Adrenal gland (tissue), 12 donors: Measurements from ENCODE around the gene THPO. TPM values are rescaled to one million over a fixed set of nuclear protein-coding genes. Genes with fewer than 3 reads are reported as not detected.

Experiments used
- DNase-seq, 7 donors: peaks; one replicate each; pipeline ENCODE4 v3.0.0-alpha.2; 2019 to 2020
- H3K27ac ChIP-seq, 5 donors: fragments of 200-600 bp; sonication (generic) in 4 of 5; 1 replicate in 3 of 5; 2 replicates in 2 of 5; pipeline versions ENCODE4 v1.5.1 to v1.8.0; 2016 to 2020; ENCODE audit warnings: mild to moderate bottlenecking in 1 of 5
- H3K27me3 ChIP-seq: fragments of 200-600 bp; 2 replicates; pipeline ENCODE4 v1.8.0; 2021
- H3K36me3 ChIP-seq, 2 donors: fragments of 200-600 bp; replicated peaks in 1 of 2; 1 replicate in 1 of 2; 2 replicates in 1 of 2; pipeline versions ENCODE4 v1.5.1 to v1.8.0; 2018 to 2022
- H3K4me1 ChIP-seq, 2 donors: fragments of 200-600 bp; replicated peaks in 1 of 2; 1 replicate in 1 of 2; 2 replicates in 1 of 2; pipeline versions ENCODE4 v1.5.1 to v1.8.0; 2018 to 2021
- H3K4me3 ChIP-seq, 4 donors: fragments of 200-600 bp; sonication (generic) in 3 of 4; one replicate each; pipeline ENCODE4 v1.5.1; 2016 to 2018
- H3K9me3 ChIP-seq, 3 donors: fragments of 200-600 bp; sonication (generic) in 1 of 3; replicated peaks in 1 of 3; 1 replicate in 2 of 3; 2 replicates in 1 of 3; pipeline versions ENCODE4 v1.5.1 to v1.8.0; 2016 to 2021
- POLR2A ChIP-seq, 2 donors: fragments of 450-650 bp; IDR thresholded peaks; one replicate each; pipeline ENCODE4 v1.6.1; 2017; ENCODE audit warnings: antibody characterized with exemption in 2 of 2, mild to moderate bottlenecking in 2 of 2, moderate library complexity in 1 of 2
- WGBS, 4 donors: extraction: QIAGEN DNeasy Blood & Tissue Kit in 2 of 4; methylation state at CpG; one replicate each; pipeline versions ENCODE4 v1.1.5 to v1.1.7; 2013 to 2017; 5-methylcytosine and 5-hydroxymethylcytosine counted together
- intact Hi-C, 2 donors: fragments of 100-400 bp; cut with DNase I; formaldehyde crosslinking; loops; one replicate each; pipeline versions ENCODE4 v1.14.1 to v1.15.0; 2022 to 2023
- polyA plus RNA-seq, 3 donors: library from polyadenylated mRNA; stranded (reverse); fragments of 200-250 nt in 2 of 3; fragments of 350-450 nt in 1 of 3; fragmentation: Illumina TruSeq in 1 of 3; extraction: RNeasy Lipid Tissue Mini Kit (QIAGEN cat#74804) in 1 of 3; gene quantifications; one replicate each; pipeline ENCODE4 v1.2.3, GENCODE V29; 2013 to 2014
- total RNA-seq, 9 donors: library from RNA; depleted of rRNA in 4 of 9; stranded (reverse); fragments of >200 nt in 4 of 9; fragments of 120-200 nt in 1 of 9; fragmentation: NEBNext Ultra II Directional in 1 of 9; extraction: Animal tissue kit (Norgen Biotek cat#: 25700) in 1 of 9; gene quantifications; one replicate each; pipeline versions ENCODE4 v1.1.0 to v1.2.4, GENCODE V29; 2013 to 2023
- TF ChIP-seq, protein P1 (sequence below), 6 experiments: fragments of 450-650 bp in 4 of 6; fragments of 200-600 bp in 2 of 6; sonication (generic) in 1 of 6; IDR thresholded peaks; 1 replicate in 5 of 6; 2 replicates in 1 of 6; pipeline versions ENCODE4 v1.5.1 to v1.8.0; 2016 to 2021; ENCODE audit warnings: antibody characterized with exemption in 6 of 6, mild to moderate bottlenecking in 2 of 6, moderate library complexity in 1 of 6
- donor health status: healthy with polysubstance abuse.
- donor health status: Bipolar disorder and iron deficiency.
- donor health status: DM: yes; HTN: yes; CAD: no.
- donor health status: DM: no; HTN: no; CAD: no.
- donor health status: DM: no; HTN: no; CAD: no.
- donor health status: DM: yes; HTN: yes; CAD: no.

Gene THPO
- total and polyA plus RNA-seq, 12 donors = 0.11 to 5.3 (median 2.2) TPM; not detected in 3

DNA sequence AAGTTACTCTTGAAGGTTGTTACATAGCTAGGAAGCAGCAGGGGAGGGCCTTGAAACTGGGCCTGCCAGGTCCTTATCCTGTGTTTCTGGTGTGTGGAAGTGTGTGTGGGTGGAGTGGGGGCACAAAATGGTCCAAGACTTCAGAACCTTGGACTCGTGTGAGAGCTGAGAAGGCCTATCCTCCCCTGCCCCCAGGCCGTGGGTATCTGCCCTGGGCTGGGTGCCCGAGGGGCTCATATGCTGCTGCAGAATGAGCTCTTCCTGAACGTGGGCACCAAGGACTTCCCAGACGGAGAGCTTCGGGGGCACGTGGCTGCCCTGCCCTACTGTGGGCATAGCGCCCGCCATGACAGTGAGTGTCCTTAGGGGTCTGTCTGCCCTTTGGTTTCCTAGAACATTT lies 6.3 kb upstream of the THPO start:
- Histone ChIP-seq H3K9me3 (no peaks in the 10 kb centered on the region), H3K27ac (no peak overlapping the region), H3K4me1 (peaks cover 8 to 11% of the 10 kb centered on the region in 2 donors), H3K4me3 (no peak overlapping the region), H3K27me3 (peaks cover 8% of the 10 kb centered on the region), H3K36me3 (no peaks in the 10 kb centered on the region)
- 85 to 100% (median 89%) methylated on average over 1 to 9 of the region's 9 CpGs for WGBS, 4 donors
- DNase-seq = no peak
- intact Hi-C loops = no loop called here
- TF ChIP-seq POLR2A (IDR thresholded peaks at IDR 0.05) = no peak
- TF ChIP-seq, protein P1, sequence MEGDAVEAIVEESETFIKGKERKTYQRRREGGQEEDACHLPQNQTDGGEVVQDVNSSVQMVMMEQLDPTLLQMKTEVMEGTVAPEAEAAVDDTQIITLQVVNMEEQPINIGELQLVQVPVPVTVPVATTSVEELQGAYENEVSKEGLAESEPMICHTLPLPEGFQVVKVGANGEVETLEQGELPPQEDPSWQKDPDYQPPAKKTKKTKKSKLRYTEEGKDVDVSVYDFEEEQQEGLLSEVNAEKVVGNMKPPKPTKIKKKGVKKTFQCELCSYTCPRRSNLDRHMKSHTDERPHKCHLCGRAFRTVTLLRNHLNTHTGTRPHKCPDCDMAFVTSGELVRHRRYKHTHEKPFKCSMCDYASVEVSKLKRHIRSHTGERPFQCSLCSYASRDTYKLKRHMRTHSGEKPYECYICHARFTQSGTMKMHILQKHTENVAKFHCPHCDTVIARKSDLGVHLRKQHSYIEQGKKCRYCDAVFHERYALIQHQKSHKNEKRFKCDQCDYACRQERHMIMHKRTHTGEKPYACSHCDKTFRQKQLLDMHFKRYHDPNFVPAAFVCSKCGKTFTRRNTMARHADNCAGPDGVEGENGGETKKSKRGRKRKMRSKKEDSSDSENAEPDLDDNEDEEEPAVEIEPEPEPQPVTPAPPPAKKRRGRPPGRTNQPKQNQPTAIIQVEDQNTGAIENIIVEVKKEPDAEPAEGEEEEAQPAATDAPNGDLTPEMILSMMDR (IDR thresholded peaks at IDR 0.05) = no peak

DNA sequence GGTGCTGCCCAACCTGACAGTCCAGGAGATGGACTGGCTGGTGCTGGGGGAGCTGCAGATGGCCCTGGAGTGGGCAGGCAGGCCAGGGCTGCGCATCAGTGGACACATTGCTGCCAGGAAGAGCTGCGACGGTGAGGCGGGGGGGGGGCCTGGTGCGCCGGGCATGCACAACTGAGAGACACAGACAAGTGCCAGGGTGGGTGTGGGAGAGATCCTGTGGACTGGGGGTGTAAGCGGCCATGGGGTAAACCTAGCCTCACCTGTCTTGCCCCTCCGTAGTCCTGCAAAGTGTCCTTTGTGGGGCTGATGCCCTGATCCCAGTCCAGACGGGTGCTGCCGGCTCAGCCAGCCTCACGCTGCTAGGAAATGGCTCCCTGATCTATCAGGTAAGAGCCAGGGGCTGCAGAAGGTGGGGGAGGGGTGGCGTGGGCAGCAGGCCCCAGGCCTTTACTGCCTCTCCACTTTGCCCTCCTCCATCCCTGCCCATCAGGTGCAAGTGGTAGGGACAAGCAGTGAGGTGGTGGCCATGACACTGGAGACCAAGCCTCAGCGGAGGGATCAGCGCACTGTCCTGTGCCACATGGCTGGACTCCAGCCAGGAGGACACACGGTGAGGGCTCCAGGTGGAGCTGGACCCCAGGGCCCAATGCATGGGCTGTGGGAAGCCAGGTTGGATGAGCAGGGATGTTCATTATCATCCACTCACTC lies 5.2 kb upstream of the THPO start:
- intact Hi-C loops = no loop called here
- H3K4me1 ChIP-seq = peaks cover 8 to 16% of the 10 kb centered on the region in 2 donors
- no peaks in the 10 kb centered on the region for H3K36me3 ChIP-seq
- no peak for DNase-seq
- 93 to 100% (median 96%) methylated on average over 3 to 15 of the region's 15 CpGs for WGBS, 4 donors
- peaks cover 8% of the 10 kb centered on the region for H3K27me3 ChIP-seq
- no peak overlapping the region for H3K27ac ChIP-seq
- no peak overlapping the region for H3K4me3 ChIP-seq
- TF ChIP-seq, protein P1 (IDR thresholded peaks at IDR 0.05) = no peak
- TF ChIP-seq POLR2A (IDR thresholded peaks at IDR 0.05) = no peak
- no peaks in the 10 kb centered on the region for H3K9me3 ChIP-seq

DNA sequence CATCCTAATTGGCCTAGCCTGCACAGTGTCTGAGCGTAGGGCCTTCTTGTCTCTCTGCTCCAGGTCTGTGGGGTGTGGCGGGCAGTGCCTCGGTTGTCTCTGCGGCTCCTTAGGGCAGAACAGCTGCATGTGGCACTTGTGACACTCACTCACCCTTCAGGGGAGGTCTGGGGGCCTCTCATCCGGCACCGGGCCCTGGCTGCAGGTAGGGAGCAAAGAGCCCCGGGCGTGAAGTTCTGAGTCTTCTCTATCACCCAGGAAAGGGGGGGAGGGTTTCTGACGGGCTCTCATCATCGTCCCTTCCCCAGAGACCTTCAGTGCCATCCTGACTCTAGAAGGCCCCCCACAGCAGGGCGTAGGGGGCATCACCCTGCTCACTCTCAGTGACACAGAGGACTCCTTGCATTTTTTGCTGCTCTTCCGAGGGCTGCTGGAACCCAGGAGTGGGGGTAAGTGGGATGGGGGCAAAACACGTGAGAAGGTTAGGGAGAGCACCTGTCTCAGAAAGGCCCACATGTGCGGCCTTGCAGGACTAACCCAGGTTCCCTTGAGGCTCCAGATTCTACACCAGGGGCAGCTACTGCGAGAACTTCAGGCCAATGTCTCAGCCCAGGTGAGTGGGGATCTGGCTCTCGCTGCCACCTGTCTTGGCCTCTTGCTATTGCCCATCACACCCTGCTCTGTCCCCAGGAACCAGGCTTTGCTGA lies 4.5 kb upstream of the THPO start:
- Histone ChIP-seq H3K4me3 (no peak overlapping the region), H3K9me3 (no peaks in the 10 kb centered on the region), H3K4me1 (peaks cover 8 to 23% of the 10 kb centered on the region in 2 donors), H3K27me3 (peaks cover 8% of the 10 kb centered on the region), H3K36me3 (no peaks in the 10 kb centered on the region), H3K27ac (no peak overlapping the region)
- TF ChIP-seq POLR2A (IDR thresholded peaks at IDR 0.05) = no peak
- TF ChIP-seq, protein P1 (IDR thresholded peaks at IDR 0.05) = no peak
- intact Hi-C loops = no loop called here
- DNase-seq = no peak
- 87 to 95% (median 92%) methylated on average over 13 to 16 of the region's 16 CpGs for WGBS, 4 donors
